NOMO-1 (cell line): Measurements from ENCODE around the gene BGLAP.

ENCODE experiments used
- DNase-seq, 2 experiments: peaks; one replicate each; lab custom pipeline; 2025; ENCODE audit not compliant: unreplicated experiment in 2 of 2; lab: John Stamatoyannopoulos, UW

BGLAP gene

DNA sequence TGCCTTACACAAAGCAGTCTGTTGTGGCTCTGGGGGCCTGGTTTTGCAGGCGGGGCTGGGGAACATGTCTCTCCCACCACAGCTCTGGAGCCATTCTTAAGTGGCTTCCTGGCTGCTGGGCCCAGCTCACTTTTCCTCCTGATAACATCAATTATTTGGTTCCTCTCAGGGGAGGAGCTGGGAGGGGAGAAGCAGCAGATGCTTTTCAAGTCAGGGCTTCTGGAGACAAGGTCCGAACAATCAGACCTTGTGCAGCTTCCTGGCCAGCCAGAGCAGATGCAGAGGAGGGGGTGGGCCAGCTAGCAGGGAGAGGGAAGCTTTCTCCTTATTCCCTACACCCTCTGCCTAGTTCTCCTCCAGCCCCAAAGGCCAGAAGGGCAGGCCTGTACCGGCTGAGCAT is 9.5 kb downstream of the BGLAP start:
- no peak for DNase-seq

DNA sequence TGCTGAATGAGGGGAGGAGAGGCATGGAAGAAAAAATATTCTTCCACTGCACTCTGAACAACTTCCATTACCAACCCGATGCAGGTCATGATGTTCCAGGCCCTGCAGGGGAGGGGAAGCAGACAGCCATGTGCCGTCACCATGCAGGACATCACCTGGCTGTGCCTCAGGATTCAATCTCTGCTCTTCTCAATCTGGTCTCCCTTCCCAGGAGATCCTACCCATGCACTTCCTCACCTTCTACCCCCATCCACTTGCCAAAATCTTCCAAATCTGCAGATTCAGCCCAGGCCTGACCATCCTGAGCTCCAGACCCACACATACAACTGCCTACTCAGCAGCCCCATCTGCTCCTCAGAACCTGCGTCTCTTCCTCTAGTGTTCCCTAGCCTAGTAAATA is 11.7 kb downstream of the BGLAP start:
- DNase-seq = no peak

DNA sequence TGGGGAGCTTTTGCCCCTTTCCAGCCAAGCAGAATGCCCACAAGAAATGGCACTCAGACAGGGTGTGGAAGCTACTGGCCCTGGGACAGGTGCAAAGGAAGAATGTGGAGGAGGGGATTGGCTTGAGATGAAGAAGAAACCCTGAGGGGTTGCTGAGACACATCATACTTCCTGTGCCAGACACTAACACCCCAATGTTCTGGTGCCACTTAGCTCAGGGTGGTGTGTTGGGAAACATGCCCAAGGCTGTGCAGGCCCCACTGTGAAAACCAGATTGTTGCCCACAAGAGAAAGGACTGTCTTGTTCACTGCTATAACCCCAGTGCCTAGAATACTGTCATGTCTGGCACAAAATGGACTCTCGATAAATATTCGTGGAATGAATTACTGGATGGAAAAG is 15.7 kb downstream of the BGLAP start:
- DNase-seq = no peak

GRCh38 chr1:156258859-156259258 is 16.9 kb downstream of the BGLAP start:
- no peak for DNase-seq

GRCh38 chr1:156259805-156260204 is 17.8 kb downstream of the BGLAP start:
- DNase-seq = no peak

DNA sequence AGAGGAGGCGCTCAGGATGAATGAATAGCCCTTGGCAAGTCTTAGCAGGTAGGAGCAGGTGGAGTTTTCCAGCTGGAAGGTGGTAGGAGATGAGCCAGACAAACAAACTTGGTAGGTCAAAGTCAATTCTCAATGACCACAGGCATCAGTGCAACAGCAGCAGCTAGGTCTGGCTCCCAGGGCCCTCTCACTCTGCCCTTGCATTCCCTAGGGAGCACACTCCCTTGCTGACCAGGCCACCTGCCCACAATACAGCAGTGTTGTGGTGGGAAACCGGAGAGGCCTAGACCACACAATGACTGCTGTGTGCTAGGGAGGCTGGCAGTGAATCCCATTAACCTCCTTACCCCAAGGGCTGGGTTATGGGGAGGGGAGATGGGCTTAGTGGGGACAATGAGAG is 18.9 kb downstream of the BGLAP start:
- DNase-seq = no peak

DNA sequence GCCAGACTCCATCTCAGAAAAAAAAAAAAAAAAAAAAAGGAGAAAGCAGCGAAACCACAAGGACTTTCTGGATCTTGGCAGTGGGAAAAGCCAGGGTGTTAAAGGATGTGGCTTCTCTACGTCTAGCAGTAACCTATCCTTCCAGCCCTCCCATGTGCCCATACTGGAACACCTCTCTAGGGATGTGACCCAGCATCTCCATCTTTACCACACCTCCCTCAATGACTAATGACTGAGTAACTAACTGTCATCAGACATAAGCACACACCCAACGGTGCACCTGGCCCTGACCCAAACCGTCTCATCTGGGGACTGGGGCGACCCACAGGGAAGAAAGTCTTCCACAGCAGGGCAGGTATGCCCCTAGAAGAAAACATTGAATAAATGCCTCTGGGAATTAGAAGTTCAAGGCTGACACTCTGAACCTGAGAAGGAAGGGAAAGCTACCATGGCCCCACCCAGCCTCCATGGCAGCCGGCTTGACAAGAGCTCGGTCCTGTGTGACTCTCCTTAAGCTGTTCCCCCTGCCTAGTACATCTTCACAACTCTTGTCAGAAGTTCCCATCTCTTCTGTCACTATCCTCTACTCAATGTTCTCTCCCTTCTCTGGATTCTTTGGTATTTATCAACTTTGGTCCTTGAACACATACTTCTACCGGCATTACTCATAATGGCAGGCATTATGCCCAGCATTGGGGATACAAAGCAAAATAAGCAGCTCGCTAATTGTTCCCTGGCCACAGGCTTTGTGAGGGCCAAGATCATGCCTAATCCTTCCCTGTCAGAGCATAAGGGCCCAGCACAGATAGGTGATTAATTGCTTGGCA is 20.7 kb downstream of the BGLAP start:
- no peak for DNase-seq

- no peak for DNase-seq
These were observed 21.3 kb downstream of the BGLAP start for GRCh38 chr1:156263288-156263655.

GRCh38 chr1:156266051-156266450 is 24.1 kb downstream of the BGLAP start:
- no peak for DNase-seq

DNA sequence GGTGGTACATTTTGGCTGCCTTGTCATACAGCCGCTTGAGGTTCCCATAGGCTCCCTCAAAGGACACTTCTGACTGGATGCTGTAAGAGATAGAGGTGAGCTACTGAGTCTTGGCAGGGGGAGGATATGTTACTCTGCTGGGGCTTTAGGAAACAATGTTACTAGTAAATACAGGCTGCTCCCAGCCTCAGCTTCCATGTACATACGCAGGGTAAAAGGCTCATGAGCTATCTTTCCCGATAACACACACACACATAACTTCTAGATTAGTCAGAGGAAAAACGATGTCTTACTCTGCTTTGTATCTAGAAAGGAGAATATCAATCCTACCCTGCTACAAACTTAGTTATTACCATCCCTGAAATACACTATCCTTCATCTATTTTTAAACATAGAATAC is 26.4 kb downstream of the BGLAP start:
- DNase-seq = no peak

DNA sequence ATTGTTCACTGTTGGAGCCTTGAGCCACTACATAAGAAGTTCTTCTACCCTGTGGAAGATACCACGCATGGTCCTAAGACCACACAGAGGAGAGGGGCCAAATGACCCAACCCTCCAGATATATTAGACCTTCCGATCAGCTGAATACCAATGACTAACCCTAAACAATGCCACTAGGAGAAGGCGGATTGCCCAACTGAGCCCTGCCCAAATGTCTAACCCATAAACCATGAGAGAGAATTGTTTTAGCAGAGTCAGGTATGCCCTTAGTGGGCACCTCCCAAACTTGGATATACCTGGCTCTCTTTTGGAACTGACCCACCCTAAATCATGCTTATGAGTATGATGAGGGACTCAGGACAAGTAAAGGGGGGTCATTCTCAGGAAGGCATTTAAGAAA is 28.3 kb downstream of the BGLAP start:
- no peak for DNase-seq

- DNase-seq = peak; percentile 51 to 72
These were observed 34.5 kb downstream of the BGLAP start for GRCh38 chr1:156276532-156276931.

- DNase-seq = peak; percentile 34 to 41
These were observed 35.0 kb downstream of the BGLAP start for GRCh38 chr1:156276966-156277381.

DNA sequence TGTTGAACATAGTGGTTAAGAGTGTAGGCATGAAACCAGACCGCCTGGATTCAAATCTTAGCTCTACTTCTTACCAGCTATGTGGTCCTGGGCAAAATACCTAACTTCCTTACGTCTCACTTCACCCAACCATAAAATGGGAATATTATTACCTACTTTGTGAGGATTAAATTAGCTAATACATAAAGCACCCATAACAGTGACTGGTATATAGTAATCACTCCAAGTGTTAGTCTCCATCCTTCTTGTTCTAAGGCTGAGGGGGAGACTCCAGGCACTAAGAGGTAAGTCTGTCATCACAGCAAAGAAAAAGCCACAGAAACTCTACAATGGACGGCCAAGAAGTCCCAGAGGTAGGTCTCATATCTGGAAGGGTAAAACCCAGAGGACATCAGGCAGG is 37.9 kb downstream of the BGLAP start:
- DNase-seq = no peak

DNA sequence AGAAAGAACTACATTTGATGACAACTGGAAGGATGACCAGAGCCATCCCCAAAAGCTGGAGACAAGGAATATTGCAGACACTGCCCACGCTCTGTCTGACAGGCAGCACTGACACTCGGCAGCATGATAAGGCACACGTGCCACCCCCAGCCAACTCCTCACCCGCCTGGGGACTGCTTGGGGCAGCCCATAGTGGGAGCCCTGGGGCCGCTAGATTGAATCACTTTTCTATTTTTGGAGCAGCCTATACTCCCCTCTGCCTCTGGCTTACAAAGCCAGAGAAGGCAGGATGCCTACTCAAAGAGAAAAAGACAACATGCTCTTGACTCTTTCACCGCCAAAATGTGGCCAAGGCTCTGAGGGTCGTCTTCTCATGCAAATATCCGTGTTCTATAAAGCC is 39.3 kb downstream of the BGLAP start:
- DNase-seq = peak; percentile 26 to 28

DNA sequence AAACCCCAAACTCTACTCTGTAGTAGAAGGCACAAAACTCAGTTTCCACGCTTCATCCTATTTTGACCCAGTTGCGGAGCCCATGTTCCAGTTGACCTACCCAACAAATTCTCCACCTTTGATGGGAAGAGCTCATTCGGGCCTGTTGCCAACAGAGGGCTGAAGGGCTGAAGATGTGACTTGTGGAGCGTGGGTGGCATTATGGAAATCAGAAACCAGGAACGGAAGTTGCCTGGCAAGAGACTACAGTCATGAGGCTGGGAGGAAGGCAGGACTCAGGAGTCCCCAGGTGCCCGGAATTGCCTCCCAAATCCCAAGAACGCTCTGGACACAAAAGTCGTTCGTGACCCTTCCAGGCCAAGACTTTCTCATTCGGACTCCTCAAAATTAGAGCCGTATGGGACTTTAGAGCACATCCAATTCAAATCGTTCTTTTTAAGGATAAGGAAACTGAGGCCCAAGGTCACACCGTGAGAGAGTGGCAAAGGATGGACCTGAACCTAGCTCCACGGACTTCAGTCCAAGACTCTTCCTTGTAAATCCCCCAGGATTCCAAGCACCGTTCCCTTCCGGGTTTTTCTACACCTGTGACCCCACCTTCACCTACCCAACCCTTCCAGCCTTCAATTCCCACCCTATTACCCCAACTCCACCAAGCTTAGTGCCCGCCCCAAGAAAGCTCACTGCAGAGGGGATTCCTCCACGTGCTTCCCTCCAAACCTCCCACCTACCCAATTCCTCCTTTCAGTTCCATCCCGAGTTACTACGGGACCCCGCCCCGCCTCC is 39.9 kb downstream of the BGLAP start:
- DNase-seq = no peak

GRCh38 chr1:156282479-156283222 is 40.7 kb downstream of the BGLAP start, which contains the start of gene SMG5:
SMG5 (minus strand) TSS chr1:156282825; CDS start chr1:156282680, 145 bp downstream.
- peak; percentile 95 to 98 for DNase-seq

GRCh38 chr1:156283521-156283920 is 41.5 kb downstream of the BGLAP start:
- DNase-seq = no peak

DNA sequence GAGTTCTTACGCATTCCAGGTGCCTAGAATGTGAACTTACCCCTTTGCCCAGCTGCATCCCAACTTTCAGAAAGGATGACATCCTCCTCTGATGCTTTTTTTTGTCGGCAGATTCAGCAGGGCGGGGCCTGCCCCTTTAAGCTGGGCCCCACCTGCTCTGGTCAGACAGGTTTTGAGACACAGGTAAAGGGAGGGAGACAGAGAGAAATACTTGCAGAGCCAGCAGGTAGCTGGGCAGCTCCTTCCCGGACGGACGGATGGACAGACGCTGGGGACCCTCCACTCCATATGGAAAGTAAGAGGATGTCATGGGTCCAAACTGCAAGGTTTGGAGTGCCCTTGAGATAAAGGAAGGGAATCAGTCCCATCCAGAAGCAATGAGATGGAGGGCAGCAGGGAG is 42.1 kb downstream of the BGLAP start, which contains the start of gene TMEM79:
TSS of gene TMEM79 (plus strand) at position 214 of the 400 bp plus-strand sequence. CDS start 902 bp downstream, outside the sequence.
- no peak for DNase-seq

DNA sequence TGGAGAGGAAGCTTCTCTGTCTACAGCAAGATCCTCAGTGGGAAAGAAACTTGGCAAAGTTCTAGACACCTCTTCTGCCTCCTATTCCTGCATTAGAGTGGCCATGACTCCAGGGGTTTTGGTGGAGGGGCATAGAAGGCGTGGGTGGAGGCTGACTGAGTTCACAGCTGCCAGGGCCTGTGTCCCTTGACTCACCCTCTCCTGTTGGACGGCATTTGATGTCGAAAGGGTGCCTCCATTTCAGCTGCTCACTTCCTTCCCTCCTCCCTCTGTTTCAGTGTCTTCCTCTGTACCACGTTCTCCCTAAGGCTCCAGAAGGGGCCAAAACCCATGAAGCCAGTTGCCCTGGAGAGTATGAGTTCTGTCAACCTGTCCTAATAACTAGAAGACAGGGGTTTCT is 42.8 kb downstream of the BGLAP start:
- DNase-seq = no peak

DNA sequence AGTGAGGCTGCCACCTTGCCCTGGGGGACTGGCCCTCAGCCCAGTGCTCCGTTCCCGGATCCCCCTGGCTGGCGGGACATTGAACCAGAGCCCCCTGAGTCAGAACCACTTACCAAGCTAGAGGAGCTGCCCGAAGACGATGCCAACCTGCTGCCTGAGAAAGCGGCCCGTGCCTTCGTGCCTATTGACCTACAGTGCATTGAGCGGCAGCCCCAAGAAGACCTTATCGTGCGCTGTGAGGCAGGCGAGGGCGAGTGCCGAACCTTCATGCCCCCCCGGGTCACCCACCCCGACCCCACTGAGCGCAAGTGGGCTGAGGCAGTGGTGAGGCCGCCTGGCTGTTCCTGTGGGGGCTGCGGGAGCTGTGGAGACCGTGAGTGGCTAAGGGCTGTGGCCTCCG is 43.5 kb downstream of the BGLAP start:
- DNase-seq = no peak
